Measurements from ENCODE around the gene MIPOL1.

DNA sequence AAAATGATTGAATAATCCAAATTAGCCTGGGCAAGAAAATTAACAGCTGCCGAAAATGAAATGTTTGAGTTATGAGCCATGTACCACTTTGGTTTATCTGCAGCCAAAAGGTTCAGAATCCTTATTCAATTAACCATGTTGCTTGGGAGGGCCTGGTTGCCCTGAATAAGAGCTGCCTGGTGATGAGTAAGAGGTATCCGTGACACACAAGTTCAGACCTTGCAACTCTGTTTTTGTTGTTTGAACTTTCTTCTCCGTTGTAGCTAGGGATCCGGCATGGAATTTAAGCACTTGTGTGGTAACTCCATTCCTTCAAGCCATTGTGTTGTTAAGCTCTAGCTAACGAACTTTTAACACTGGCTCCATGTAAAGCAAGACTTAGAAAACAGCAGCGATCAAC lies 361.6 kb downstream of the MIPOL1 start:
- no peak for TF ChIP-seq POLR2AphosphoS5 (IDR thresholded peaks at IDR 0.05; ENCODE audit: low read depth, low read length)
- no peak for TF ChIP-seq TAF1 (IDR thresholded peaks at IDR 0.05; ENCODE audit: borderline replicate concordance, low read depth, low read length)
